Measurements from ENCODE around the gene MICAL2. TPM values are rescaled to one million over a fixed set of nuclear protein-coding genes. Genes with fewer than 3 reads are reported as not detected.

Gene MICAL2
- total and polyA plus RNA-seq, 8 donors: 4.8 to 38.8 (median 26.5) TPM

GRCh38 chr11:12120031-12121008 is 9.9 kb downstream of the MICAL2 start:
- no peak overlapping the region for H3K27ac ChIP-seq
- WGBS, 2 donors: 91 to 93% methylated on average over 9 of the region's 9 CpGs

DNA sequence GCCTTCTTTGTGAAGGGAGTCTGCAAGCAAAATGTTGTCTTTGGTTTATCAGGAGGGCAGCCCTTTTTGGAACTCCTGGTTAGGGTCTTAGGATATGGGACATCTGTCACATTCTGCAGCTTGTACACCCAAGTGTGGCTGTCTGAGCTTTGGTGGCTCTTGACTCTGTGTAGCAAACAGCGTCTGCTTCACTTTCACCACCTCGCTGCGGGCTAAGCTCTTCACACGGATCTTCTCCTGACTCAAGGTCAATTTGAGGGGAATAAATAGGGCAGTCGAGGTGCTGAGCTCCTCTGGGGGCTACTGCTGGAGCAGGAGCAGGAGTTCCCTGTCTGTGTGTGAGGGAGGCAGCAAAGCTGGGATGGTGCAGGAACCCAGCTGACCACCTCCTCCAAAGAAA is 10.6 kb downstream of the MICAL2 start:
- no peaks in the 10 kb centered on the region for H3K27me3 ChIP-seq
- no peaks in the 10 kb centered on the region for H3K36me3 ChIP-seq
- peaks cover 0 to 10% (median 4%) of the 10 kb centered on the region in 3 donors for H3K4me1 ChIP-seq
- 74 to 75% methylated on average over 5 of the region's 5 CpGs for WGBS, 2 donors
- ATAC-seq: no peak
- H3K9me3 ChIP-seq: no peaks in the 10 kb centered on the region
- no peak for DNase-seq
- no peak overlapping the region for H3K4me3 ChIP-seq
- intact Hi-C loops (cut with DNase I): loop anchor here in 1 of 3 donors (10.0 kb wide), 1 partner anchor 114 kb away; no protein-coding TSS in a partner anchor
- no peak overlapping the region for H3K27ac ChIP-seq
- no peak for TF ChIP-seq CTCF (IDR thresholded peaks at IDR 0.05)
- FAIRE-seq: no peak

More at GRCh38 chr11:12120031-12121008, 9.9 kb downstream of the MICAL2 start:
- FAIRE-seq (no peak), DNase-seq (no peak), ATAC-seq (no peak)
- Histone ChIP-seq H3K27me3 (no peaks in the 10 kb centered on the region), H3K36me3 (no peaks in the 10 kb centered on the region), H3K9me3 (no peaks in the 10 kb centered on the region), H3K4me3 (no peak overlapping the region), H3K4me1 (peaks cover 0 to 4% (median 4%) of the 10 kb centered on the region in 3 donors)
- intact Hi-C loops (cut with DNase I): loop anchor here in 1 of 3 donors (10.0 kb wide), 1 partner anchor 114 kb away; no protein-coding TSS in a partner anchor
- TF ChIP-seq CTCF (IDR thresholded peaks at IDR 0.05): no peak

- Histone ChIP-seq H3K9me3 (no peaks in the 10 kb centered on the region), H3K4me3 (no peak overlapping the region), H3K27me3 (no peaks in the 10 kb centered on the region), H3K4me1 (peaks cover 0 to 10% (median 4%) of the 10 kb centered on the region in 3 donors), H3K27ac (no peak overlapping the region), H3K36me3 (no peaks in the 10 kb centered on the region)
- FAIRE-seq (no peak), ATAC-seq (no peak), DNase-seq (no peak)
- WGBS, 2 donors: 89 to 90% methylated on average over 5 of the region's 5 CpGs
- TF ChIP-seq CTCF (IDR thresholded peaks at IDR 0.05): no peak
- intact Hi-C loops (cut with DNase I): loop anchor here in 1 of 3 donors (10.0 kb wide), 1 partner anchor 113 kb away; no protein-coding TSS in a partner anchor
Measured at GRCh38 chr11:12121517-12121916, 11.1 kb downstream of the MICAL2 start.

- ATAC-seq (peak; percentile 71 to 85 (median 76)), DNase-seq (peak in 2 of 6 donors; percentile 26 to 40), FAIRE-seq (no peak)
- intact Hi-C loops (cut with DNase I): loop anchor here in 1 of 3 donors (10.0 kb wide), 1 partner anchor 113 kb away; no protein-coding TSS in a partner anchor
- H3K27ac ChIP-seq: no peak overlapping the region
- TF ChIP-seq CTCF (IDR thresholded peaks at IDR 0.05): peak; percentile 11 to 46 (median 19)
- 64 to 75% methylated on average over 6 of the region's 6 CpGs for WGBS, 2 donors
- H3K27me3 ChIP-seq: no peaks in the 10 kb centered on the region
- no peaks in the 10 kb centered on the region for H3K9me3 ChIP-seq
- peaks cover 0 to 10% (median 4%) of the 10 kb centered on the region in 3 donors for H3K4me1 ChIP-seq
- H3K4me3 ChIP-seq: no peak overlapping the region
- no peaks in the 10 kb centered on the region for H3K36me3 ChIP-seq
Measured at GRCh38 chr11:12122083-12122482, 11.7 kb downstream of the MICAL2 start.
